Measurements from ENCODE around the gene VDR.

DNA sequence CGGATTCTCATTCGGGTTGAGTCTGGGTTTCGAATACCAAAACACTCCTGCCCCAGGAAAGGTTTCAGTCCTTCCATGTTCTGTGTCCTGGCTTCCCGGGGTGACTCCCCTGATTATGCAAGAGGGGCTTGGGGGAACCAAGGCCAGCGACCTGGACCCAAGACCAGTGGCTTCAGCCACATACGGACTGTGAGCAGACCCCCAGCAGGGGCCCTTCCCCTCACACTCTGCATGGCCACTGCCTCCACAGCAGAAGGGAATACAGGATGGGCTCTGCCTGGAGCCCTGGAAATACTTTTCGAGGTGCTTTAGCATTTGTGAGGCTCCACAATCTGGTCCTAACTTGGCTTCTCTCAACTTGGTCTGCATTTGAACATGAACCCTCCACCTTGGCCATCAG is 104.2 kb downstream of the VDR start:
- TF ChIP-seq, protein P1, sequence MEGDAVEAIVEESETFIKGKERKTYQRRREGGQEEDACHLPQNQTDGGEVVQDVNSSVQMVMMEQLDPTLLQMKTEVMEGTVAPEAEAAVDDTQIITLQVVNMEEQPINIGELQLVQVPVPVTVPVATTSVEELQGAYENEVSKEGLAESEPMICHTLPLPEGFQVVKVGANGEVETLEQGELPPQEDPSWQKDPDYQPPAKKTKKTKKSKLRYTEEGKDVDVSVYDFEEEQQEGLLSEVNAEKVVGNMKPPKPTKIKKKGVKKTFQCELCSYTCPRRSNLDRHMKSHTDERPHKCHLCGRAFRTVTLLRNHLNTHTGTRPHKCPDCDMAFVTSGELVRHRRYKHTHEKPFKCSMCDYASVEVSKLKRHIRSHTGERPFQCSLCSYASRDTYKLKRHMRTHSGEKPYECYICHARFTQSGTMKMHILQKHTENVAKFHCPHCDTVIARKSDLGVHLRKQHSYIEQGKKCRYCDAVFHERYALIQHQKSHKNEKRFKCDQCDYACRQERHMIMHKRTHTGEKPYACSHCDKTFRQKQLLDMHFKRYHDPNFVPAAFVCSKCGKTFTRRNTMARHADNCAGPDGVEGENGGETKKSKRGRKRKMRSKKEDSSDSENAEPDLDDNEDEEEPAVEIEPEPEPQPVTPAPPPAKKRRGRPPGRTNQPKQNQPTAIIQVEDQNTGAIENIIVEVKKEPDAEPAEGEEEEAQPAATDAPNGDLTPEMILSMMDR (IDR thresholded peaks at IDR 0.05): no peak
- no peak for TF ChIP-seq POLR2A (IDR thresholded peaks at IDR 0.05)

Data from uterus (tissue), 2 donors.